Measurements from ENCODE around the gene CYFIP1.

GRCh38 chr15:22951381-22952280 is 28.5 kb downstream of the CYFIP1 start:
- TF ChIP-seq MXI1 (conservative IDR thresholded peaks at IDR 0.05; ENCODE audit: poor library complexity, severe bottlenecking) = no peak
- TF ChIP-seq POLR2AphosphoS5 (IDR thresholded peaks at IDR 0.05) = no peak
- TF ChIP-seq CTCF (IDR thresholded peaks at IDR 0.05; ENCODE audit: poor library complexity, severe bottlenecking) = no peak

All from neural cell (in vitro differentiated cells).